Measurements from ENCODE around the gene FHOD1. TPM values are rescaled to one million over a fixed set of nuclear protein-coding genes. Genes with fewer than 3 reads are reported as not detected.
A peak's percentile ranks its signal among the peaks of the same experiment; 100 is the strongest.

The FHOD1 gene
- 10.1 TPM for total RNA-seq

DNA sequence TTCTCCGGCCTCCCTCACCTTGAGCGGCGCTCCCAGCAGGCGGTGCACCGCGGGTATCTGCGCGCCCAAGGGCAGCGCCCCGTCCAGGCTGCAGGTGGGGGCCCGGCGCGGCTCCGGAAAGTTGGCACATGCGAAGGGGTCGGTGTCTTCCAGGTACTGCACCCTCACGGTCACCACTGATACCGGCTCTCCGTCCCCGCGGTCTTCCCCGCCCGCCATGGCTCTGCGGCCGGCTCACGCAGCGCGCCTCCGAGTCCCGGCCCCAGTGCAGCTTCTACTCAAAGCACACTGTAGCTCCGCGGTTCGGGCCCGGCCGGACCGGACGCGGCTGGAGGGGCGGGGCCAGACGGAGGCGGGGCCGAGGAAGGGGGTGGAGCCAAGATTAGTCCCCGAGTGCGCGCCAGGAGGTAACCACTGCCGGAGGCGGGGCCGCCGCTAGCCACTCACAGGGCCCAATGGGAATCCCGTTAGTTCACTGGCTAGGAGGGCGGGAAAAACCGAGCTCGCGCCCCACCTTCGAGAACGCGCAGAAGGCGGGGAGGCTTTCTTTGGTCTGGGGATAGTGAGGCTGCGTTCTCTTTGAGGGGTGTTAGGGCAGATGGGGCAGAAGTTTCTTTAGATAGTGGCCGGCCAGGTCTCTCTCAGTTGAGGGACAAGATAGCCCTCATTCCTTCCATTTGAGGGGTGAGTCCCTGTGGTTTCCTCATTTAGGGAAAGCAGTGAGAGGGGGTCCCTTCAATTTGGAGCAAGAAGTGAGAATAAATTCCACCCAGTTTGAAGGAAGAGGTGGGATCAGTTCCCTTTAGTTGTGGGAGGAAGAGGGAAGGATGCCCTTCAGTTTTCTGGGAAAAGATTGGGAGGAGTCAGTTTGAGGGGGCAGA lies at the start of gene FHOD1:
TSS of gene FHOD1 (minus strand) at position 290 of the 881 bp plus-strand sequence. CDS start at position 219, 71 bp downstream.
- DNase-seq, result peak; percentile 97

DNA sequence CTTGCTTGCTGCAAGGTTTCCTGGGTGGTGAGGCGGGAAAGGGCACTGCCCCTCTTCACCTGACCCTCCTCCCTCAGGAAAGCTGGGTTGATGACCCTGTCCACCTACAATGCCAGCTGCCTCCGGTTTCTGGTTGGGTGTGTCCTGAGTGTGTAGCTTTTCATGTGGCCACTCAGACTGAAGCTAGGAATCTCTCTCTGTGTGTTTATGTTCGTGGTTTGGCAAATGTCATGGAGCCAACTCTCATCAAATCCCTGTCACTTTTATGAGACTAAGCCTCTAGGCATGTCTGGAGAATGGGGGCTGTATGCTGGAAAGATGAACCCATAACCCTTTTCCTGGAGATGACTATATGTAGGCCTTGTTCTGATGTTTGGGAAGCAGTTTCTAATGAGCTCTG lies 49.1 kb upstream of the FHOD1 start:
- DNase-seq, result no peak

DNA sequence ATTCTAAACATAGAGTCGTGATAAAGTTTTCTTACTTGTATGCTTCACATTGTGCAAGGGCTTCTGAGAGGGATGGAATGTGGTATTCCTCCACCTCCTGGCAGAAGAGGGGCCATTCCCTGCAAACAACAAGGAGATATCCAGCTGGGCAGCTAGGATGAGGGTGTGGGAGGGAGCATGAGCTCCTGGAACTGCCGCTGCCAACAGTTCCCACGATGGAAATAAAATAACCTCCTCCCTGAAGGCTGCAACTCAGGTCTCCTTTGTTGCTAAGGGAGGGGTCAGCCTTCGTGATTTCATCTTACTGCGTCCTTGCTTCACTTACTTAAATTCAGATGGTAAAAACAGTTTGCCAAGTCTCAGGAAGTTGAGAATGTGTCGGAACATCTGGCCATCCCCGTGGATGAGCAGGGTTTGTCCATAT lies 47.7 kb upstream of the FHOD1 start:
- DNase-seq, result peak; percentile 24

DNA sequence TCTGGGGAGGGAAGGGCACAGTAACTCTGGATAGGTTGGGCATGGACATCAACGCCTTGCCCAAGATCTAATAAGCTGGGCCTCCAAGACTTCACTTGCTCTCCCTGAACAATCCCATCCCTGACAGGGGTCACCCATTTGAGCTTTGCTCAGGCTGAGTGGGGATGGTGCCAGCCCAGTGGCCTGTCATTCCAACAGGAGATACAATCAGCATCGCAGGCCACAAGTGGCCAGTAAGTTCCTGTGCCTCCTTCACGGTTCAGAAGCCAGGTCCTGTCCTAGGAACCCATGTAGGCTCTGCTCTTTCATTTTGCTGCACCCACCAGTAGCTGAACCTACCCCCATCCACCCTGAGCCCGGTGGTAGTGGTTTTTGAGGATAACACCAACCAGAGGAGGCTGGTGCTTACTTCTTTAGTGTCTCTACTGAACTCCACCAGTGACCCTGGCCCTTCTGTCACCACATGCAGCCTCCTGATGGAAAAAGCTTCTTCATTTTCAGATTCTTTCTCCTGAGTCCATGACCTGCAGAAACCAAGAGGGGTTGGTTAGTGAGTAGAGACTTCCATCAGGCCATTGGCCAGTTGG lies 47.0 kb upstream of the FHOD1 start:
- no peak for DNase-seq

DNA sequence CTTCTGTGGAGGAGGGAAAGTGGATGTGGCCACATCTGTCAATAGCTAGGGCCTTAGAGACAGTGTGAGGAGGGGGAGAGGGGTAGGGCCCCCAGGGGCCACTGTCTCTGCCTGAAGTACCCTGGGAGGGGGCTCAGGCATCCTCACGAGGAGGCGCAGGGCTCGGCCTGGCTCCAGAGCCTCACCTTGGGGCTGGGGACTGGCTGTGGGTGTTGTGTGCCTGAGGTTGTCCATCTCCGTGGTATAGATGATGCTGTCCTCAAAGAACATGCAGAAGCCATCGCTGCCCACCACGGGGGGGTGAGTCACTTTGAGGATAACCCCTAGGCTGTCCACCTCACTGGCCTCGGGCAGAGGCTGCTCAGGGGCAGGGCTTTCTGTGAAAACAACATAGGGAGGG lies 44.2 kb upstream of the FHOD1 start:
- DNase-seq, result no peak

DNA sequence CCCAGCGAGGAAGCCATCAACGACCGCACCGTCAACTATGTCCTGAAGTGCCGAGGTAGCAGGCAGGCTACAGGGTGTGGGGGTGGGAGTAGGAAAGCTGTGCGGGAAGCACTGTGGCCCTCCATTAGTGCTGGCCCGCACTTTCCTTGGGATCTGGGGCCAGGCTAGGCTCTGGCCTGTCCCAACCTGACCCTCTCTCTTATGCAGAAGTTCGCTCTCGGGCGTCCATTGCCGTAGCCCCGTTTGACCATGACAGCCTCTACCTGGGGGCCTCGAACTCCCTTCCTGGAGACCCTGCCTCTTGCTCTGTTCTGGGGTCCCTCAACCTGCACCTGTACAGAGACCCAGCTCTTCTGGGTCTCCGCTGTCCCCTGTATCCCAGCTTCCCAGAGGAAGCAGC lies 40.7 kb upstream of the FHOD1 start:
- no peak for DNase-seq

DNA sequence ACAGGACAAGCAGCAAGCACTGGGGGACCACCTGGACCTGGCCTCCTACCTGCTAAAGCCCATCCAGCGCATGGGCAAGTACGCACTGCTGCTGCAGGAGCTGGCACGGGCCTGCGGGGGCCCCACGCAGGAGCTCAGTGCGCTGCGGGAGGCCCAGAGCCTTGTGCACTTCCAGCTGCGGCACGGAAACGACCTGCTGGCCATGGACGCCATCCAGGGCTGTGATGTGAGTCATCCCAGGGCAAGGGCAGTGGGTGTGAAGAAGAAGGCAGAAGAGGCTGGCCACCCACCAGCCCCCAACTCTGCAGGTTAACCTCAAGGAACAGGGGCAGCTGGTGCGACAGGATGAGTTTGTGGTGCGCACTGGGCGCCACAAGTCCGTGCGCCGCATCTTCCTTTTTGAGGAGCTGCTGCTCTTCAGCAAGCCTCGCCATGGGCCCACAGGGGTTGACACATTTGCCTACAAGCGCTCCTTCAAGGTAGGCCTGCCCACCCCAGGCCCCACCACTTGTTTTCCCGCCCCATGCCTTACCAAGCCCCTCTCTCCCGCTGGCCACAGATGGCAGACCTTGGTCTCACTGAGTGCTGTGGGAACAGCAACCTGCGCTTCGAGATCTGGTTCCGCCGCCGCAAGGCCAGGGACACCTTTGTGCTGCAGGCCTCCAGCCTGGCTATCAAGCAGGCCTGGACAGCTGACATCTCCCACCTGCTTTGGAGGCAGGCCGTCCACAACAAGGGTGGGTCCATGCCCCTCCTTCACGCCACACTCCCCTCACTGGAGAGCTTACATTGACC lies 39.4 kb upstream of the FHOD1 start:
- DNase-seq, result no peak

DNA sequence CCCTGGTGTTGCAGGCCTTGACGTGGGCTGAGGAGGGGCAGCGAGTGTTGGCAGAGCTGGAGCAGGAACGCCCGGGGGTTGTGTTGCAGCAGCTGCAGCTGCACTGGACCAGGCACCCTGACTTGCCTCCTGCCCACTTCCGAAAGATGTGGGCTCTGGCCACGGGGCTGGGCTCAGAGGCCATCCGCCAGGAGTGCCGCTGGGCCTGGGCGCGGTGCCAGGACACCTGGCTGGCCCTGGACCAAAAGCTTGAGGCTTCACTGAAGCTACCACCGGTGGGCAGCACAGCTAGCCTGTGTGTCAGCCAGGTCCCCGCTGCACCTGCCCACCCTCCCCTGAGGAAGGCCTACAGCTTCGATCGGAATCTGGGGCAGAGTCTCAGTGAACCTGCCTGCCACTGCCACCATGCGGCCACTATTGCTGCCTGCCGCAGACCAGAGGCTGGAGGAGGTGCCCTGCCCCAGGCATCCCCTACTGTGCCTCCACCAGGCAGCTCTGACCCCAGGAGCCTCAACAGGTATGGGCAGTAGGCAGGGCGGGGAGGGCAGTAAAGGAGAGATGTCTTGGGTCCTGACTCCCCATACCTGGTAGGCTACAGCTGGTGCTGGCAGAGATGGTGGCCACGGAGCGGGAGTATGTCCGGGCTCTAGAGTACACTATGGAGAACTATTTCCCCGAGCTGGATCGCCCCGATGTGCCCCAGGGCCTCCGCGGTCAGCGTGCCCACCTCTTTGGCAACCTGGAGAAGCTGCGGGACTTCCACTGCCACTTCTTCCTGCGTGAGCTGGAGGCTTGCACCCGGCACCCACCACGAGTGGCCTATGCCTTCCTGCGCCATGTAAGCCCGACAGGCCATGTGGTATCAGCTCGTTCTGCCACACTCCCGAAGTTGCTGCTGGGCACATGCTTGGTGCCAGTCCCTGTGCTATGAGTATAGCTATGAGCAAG lies 37.7 kb upstream of the FHOD1 start:
- peak; percentile 27 for DNase-seq

DNA sequence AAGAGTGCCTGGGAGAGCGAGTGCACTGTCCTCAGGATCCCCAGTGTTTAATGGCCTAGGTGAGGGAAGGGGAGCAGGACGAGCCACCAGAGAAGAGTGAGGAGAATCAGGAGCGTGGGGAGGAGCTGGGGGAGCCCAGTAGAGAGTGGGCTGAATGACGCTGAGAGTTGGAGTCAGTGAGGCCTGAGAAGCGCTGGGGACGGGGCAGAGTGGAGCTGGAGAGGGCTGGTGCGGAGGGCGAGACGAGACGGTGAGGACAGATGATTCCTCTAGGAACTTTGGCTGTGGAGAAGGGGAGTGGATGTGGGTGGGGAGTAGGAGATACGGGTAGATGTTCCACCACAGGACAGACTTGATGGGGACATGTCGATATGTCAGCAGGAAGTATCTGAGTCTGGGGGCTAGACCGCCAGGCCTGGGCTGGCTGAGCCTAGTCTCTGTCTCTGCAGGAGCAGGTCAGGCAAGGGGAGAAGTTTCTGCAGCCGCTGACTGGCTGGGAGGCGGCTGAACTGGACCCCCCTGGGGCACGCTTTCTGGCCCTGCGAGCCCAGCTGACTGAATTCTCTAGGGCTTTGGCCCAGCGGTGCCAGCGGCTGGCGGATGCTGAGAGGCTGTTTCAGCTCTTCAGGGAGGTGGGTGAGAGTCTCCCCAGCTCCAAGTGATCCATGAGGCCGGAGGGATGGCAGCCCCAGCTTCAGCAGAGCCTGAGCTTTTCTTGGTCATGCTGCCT lies 36.7 kb upstream of the FHOD1 start:
- no peak for DNase-seq

DNA sequence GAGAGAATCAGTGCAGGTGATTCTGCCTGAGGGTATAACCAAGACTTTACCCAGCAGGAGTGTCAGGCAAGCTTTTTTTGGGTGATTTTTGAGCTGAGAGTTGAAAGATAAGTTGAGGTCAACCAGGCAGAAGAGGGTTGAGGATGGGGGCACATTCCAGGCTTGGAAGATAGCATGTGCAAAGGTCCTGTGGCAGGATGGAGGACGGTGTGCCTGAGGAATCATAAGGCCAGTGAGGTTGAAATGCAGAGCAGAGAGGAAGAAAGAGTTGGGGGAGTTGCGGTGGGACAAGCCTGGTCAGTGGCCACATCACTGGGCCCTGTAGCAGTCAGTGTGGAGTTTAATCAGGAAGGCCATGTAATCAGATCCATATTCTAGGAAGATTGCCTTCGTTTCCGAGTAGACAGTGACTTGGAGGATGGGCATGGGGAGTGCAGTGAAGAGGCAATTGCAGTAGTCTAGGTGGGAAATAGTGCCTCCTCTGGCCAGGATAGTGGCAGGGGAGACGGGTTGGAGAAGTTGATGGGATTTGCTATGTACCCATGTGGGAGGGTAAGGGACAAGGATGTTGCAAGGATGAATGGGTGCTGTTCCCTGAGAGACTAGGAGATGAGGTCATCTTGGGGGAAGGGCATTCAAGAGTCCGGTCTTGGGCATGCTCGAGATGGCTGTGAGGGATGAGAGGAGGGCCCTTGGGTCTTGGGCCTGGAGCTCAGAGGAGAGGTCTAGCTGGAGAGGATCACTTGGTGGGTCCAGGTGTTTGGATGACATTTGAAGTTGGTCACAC lies 36.0 kb upstream of the FHOD1 start:
- no peak for DNase-seq

DNA sequence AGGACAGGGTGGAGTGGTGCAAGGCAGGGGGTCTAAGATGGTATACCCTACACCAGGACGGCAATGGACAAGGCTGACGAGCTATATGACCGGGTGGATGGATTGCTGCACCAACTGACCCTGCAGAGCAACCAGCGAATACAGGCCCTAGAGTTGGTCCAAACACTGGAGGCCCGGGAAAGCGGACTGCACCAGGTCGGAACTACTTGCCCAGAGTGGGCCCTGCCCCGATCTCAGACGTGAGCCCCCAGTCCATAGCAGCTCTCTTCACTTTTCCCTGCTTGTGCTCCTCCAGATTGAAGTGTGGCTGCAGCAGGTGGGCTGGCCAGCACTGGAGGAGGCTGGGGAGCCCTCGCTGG lies 35.1 kb upstream of the FHOD1 start:
- DNase-seq, result no peak

DNA sequence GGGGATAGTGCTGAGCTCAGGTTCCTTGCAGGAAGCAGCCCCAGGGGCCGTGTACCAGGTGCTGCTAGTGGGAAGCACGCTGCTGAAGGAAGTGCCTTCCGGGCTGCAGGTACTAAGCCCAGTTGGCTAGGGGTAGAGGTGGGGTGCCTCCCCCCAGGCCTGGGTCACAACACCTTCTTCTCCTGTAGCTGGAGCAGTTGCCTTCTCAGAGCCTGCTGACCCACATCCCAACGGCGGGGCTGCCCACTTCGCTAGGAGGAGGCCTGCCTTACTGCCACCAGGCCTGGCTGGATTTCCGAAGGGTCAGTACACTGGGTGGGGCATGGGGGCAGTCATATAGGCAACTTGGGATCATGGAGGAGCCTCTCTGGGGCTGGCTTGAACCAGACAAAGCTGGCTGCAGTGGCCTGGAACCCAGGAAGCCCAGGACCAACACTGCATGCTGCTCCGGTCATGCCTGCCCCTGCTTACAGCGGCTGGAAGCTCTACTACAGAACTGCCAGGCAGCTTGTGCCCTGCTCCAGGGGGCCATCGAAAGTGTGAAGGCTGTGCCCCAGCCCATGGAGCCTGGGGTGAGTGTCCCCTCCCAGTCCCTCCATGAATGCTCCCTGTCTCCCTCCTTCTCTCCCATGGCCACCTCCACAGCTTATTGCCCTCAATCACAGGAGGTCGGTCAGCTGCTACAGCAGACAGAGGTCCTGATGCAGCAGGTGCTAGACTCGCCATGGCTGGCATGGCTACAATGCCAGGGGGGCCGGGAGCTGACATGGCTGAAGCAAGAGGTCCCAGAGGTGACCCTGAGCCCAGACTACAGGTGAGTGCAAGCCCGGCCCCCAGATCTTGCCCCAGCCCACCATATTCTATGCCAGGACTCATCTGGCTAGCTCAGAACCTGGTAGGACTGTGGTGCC lies 34.5 kb upstream of the FHOD1 start:
- no peak for DNase-seq

DNA sequence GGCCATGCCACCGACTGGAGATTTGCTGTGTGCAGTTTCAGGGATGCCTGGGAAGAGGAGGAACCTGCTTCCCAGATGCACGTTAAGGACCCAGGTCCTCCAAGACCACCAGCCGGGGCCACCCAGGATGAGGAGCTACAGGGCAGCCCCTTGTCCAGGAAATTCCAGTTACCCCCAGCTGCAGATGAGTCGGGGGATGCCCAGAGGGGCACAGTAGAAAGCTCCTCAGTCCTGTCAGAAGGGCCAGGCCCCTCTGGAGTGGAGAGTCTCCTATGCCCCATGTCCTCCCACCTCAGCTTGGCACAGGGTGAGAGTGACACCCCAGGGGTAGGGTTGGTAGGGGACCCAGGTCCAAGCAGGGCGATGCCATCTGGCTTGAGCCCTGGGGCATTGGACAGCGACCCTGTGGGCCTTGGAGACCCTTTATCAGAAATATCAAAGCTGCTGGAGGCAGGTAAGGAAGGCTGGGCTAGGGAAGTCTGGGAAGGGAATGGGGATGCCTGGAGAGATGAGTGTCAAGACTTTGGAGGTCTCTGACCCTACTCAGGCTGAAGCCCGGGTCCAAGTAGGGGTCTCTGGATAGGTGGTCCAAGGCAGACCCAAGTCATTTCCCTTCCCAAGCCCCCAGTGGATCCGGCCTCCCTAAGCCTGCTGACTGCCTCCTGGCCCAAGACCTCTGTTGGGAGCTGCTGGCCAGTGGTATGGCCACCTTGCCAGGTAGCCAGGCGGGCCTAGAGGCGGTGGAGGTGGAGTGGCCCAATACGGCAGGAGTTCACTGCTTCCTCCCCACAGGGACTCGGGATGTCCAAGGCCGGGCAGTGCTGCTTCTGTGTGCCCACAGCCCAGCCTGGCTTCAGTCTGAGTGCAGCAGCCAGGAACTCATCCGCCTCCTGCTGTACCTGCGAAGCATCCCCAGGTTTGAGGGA lies 33.1 kb upstream of the FHOD1 start:
- no peak for DNase-seq

DNA sequence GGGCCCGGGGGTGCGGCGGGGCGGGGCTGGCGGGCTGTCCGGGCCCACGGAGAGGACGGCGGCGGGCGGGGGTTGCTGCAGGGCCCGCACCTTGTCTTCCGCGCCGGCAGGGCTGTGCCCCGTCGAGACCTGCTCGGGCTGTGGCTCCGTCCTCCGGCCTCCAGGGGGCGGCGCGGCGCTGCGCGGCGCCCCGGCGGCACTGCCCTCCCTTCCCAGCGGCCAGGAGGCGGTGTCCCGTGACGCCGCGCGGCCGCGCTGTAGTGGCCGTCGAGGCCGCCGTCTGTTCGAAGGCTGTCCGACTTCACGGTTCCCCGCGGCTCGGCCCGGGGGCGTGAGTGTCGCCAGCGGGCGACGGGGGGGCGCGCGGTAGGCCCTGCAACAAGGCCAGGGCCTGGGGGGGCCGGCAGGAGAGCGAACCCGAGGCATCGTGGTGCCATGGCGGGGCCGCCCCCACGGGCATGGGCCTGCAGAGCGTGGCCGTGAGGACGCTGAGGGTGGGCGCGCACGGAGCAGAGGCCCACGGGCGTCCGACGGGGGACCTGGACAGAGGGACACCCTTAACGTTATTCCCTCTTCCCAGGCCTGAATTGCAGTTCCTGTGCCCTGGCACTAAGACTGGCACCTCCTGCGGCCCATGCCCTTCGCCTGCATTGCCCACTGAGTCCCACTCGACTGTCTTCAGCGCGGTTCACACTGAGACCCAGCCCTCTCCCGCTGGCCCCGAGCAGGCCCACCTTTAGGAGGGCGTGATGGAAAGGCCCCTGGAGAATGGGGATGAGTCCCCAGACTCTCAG lies 32.2 kb upstream of the FHOD1 start, which contains the start of gene PLEKHG4:
TSS of gene PLEKHG4 (plus strand) at position 237 of the 794 bp plus-strand sequence. CDS start at position 750, 513 bp downstream.
- peak; percentile 85 for DNase-seq

DNA sequence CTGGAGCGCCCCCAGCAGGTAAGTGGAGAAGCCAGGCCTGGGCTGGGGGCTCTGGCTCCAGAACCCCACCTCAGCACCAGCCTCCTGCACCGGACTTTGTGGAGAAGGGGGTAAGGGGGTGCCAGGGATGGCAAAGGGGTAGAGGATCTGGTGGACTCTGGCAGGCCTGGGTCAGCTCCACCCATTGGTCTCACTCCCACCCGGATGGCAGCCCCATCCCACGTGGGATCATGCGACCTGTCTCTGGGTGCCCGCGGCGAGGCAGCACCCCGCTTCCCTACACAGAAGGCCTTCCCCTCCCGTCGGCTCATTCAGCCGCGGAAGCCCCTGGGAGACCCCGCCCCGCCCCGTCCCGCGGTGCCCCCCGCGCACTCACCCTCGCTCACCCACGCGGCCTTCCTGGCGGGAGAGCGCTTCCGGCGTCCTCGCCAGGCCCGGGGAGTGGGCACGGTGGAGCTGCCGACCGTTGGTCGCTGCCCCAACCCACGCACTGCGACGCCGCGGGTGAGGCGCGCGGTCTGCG lies 31.6 kb upstream of the FHOD1 start:
- DNase-seq, result no peak

DNA sequence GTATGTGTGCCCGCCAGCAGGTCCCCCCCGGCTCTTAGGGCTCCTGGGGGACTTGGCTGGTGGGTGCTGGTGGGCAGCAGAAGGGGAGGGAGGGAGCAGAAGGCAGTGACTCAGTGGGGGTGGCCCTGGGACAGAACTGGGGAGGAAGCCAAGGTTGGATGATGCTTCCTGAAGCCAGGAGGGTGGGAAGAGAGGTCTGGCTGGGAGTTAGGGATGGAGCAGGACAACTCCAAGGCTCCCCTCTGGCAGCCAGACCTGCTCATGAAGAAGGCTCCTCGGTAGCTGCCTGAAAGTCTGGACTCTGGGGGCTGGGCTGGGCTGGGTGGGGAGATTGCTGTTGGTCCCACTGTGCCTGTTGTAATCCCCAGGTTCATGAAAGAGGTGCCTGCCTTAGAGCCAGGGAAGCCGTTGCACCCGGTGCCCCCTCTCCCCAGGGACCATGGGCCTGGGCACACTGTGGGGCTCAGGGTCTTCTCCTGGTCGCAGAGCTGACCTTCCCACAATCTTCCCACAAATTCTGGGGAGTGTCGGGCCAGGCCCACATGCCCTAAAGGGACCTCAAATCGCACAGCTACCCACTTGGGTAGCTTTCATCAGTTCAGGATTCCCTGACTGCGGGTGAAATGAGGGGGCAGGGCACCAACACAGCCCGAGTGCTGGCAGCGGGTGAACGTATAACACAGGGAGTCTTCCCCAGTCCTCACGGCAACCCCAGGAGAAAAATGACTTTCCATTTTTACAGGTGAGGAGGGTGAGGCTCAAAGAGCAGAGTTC lies 30.9 kb upstream of the FHOD1 start:
- DNase-seq, result no peak

Measured in tongue (tissue), 2 donors.